Endothelial cell (in vitro differentiated cells): ENCODE results near the gene C1orf226. TPM values are rescaled to one million over a fixed set of nuclear protein-coding genes. Genes with fewer than 3 reads are reported as not detected.

Experiments used
- DNase-seq: peaks from one replicate; pipeline ENCODE4 v3.0.0; 2021; ENCODE audit warnings: low spot score
- H3K27ac Mint-ChIP-seq: one replicate; pipeline ENCODE4 v1.8.0; 2021; ENCODE audit warnings: mixed read lengths, inconsistent platforms; ENCODE audit not compliant: unreplicated experiment
- H3K27me3 Mint-ChIP-seq: one replicate; pipeline ENCODE4 v1.8.0; 2021; ENCODE audit warnings: mild to moderate bottlenecking, moderate library complexity, mixed read lengths, inconsistent platforms; ENCODE audit not compliant: unreplicated experiment
- H3K36me3 Mint-ChIP-seq: one replicate; pipeline ENCODE4 v1.8.0; 2021; ENCODE audit warnings: mild to moderate bottlenecking, low read depth, mixed read lengths, inconsistent platforms; ENCODE audit not compliant: unreplicated experiment
- H3K4me1 Mint-ChIP-seq: one replicate; pipeline ENCODE4 v1.8.0; 2021; ENCODE audit warnings: mild to moderate bottlenecking, mixed read lengths, inconsistent platforms; ENCODE audit not compliant: unreplicated experiment
- H3K4me3 Mint-ChIP-seq: one replicate; pipeline ENCODE4 v1.8.0; 2021; ENCODE audit warnings: mild to moderate bottlenecking, mixed read lengths, inconsistent platforms; ENCODE audit not compliant: unreplicated experiment
- H3K9me3 Mint-ChIP-seq: one replicate; pipeline ENCODE4 v1.8.0; 2021; ENCODE audit warnings: mixed read lengths, inconsistent platforms; ENCODE audit not compliant: unreplicated experiment
- CTCF ChIP-seq: fragments of 200-600 bp; sonication (generic); IDR thresholded peaks from one replicate; pipeline ENCODE4 v1.5.0; 2021; ENCODE audit warnings: antibody characterized with exemption; ENCODE audit not compliant: unreplicated experiment
- total RNA-seq: library from RNA; stranded (reverse); fragmentation: NEBNext Ultra II Directional; extraction: Animal tissue kit (Norgen Biotek cat#: 25700); gene quantifications from one replicate; pipeline ENCODE4 v1.2.1, GENCODE V29; 2021; ENCODE audit not compliant: unreplicated experiment

The C1orf226 gene
- total RNA-seq, 1 donor from 2014 or later, result 28.2 TPM

- Mint-ChIP-seq H3K27me3 (peaks cover 9% of the 10 kb centered on the region), H3K27ac (no peak overlapping the region), H3K4me3 (no peak overlapping the region), H3K9me3 (no peaks in the 10 kb centered on the region), H3K36me3 (peaks cover 21% of the 10 kb centered on the region), H3K4me1 (no peaks in the 10 kb centered on the region)
- no peak for TF ChIP-seq CTCF
- no peak for DNase-seq
These were observed 13.1 kb upstream of the C1orf226 start for GRCh38 chr1:162368451-162368850.

- H3K27me3 Mint-ChIP-seq, result peaks cover 9% of the 10 kb centered on the region
- no peak overlapping the region for H3K27ac Mint-ChIP-seq
- DNase-seq, result no peak
- H3K4me3 Mint-ChIP-seq, result no peak overlapping the region
- peaks cover 24% of the 10 kb centered on the region for H3K36me3 Mint-ChIP-seq
- H3K4me1 Mint-ChIP-seq, result no peaks in the 10 kb centered on the region
- H3K9me3 Mint-ChIP-seq, result no peaks in the 10 kb centered on the region
- no peak for TF ChIP-seq CTCF
These were observed 12.0 kb upstream of the C1orf226 start for GRCh38 chr1:162369571-162369970.

- DNase-seq, result no peak
- H3K36me3 Mint-ChIP-seq, result peaks cover 27% of the 10 kb centered on the region
- H3K4me3 Mint-ChIP-seq, result no peak overlapping the region
- H3K9me3 Mint-ChIP-seq, result no peaks in the 10 kb centered on the region
- H3K4me1 Mint-ChIP-seq, result no peaks in the 10 kb centered on the region
- peaks cover 9% of the 10 kb centered on the region for H3K27me3 Mint-ChIP-seq
- TF ChIP-seq CTCF, result no peak
- H3K27ac Mint-ChIP-seq, result no peak overlapping the region
These were observed 11.4 kb upstream of the C1orf226 start for GRCh38 chr1:162370161-162370560.

GRCh38 chr1:162370721-162371120, 10.8 kb upstream of the C1orf226 start:
- DNase-seq, result no peak
- no peak for TF ChIP-seq CTCF
- H3K4me1 Mint-ChIP-seq, result no peaks in the 10 kb centered on the region

GRCh38 chr1:162371611-162372010, 9.9 kb upstream of the C1orf226 start:
- DNase-seq, result no peak
- Mint-ChIP-seq H3K36me3 (peaks cover 23% of the 10 kb centered on the region), H3K9me3 (no peaks in the 10 kb centered on the region), H3K4me3 (no peak overlapping the region), H3K27ac (no peak overlapping the region), H3K4me1 (peaks cover 2% of the 10 kb centered on the region), H3K27me3 (peaks cover 15% of the 10 kb centered on the region)
- no peak for TF ChIP-seq CTCF

More at GRCh38 chr1:162370721-162371120, 10.8 kb upstream of the C1orf226 start:
- no peaks in the 10 kb centered on the region for H3K9me3 Mint-ChIP-seq
- peaks cover 10% of the 10 kb centered on the region for H3K27me3 Mint-ChIP-seq
- H3K36me3 Mint-ChIP-seq, result peaks cover 30% of the 10 kb centered on the region
- no peak overlapping the region for H3K4me3 Mint-ChIP-seq
- no peak overlapping the region for H3K27ac Mint-ChIP-seq
